Ascending aorta (tissue), 2 donors: Measurements from ENCODE around the gene SMIM44. TPM values are rescaled to one million over a fixed set of nuclear protein-coding genes. Genes with fewer than 3 reads are reported as not detected.

Experiments
- DNase-seq, 2 donors: peaks; one replicate each; pipeline ENCODE4 v3.0.0-alpha.2; 2019; ENCODE audit warnings: low spot score in 2 of 2
- H3K27ac ChIP-seq, 2 donors: fragments of 200-600 bp; sonication (generic); one replicate each; pipeline ENCODE4 v1.5.1; 2016 to 2017; ENCODE audit warnings: mild to moderate bottlenecking in 1 of 2
- H3K27me3 ChIP-seq: fragments of 200-600 bp; sonication (generic); one replicate; pipeline ENCODE4 v1.5.1; 2017
- H3K36me3 ChIP-seq, 2 donors: fragments of 200-600 bp; sonication (generic); one replicate each; pipeline ENCODE4 v1.5.1; 2016
- H3K4me1 ChIP-seq, 2 donors: fragments of 200-600 bp; sonication (generic); one replicate each; pipeline ENCODE4 v1.5.1; 2016 to 2017; ENCODE audit warnings: mild to moderate bottlenecking in 1 of 2
- H3K4me3 ChIP-seq, 2 donors: fragments of 200-600 bp; sonication (generic); one replicate each; pipeline ENCODE4 v1.5.1; 2016 to 2017; ENCODE audit warnings: mild to moderate bottlenecking in 1 of 2
- H3K9me3 ChIP-seq, 2 donors: fragments of 200-600 bp; sonication (generic); one replicate each; pipeline ENCODE4 v1.5.1; 2016
- CTCF ChIP-seq, 3 experiments: fragments of 200-600 bp in 2 of 3; fragments of 450-650 bp in 1 of 3; sonication (generic) in 2 of 3; IDR thresholded peaks; one replicate each; pipeline ENCODE4 v1.5.1; 2016 to 2019; ENCODE audit warnings: antibody characterized with exemption in 3 of 3, mild to moderate bottlenecking in 1 of 3, moderate library complexity in 1 of 3
- intact Hi-C: fragments of 100-400 bp; cut with DNase I; formaldehyde crosslinking; loops from one replicate; pipeline ENCODE4 v1.15.1; 2023
- total RNA-seq: library from RNA; depleted of rRNA; stranded (reverse); fragments of >200 nt; gene quantifications from one replicate; pipeline ENCODE4 v1.1.0, GENCODE V29; 2016

The SMIM44 gene
- total RNA-seq, 1 donor from 2014 or later = not detected

- Histone ChIP-seq H3K4me1 (peaks cover 0 to 13% of the 10 kb centered on the region in 2 donors), H3K27ac (no peak overlapping the region), H3K27me3 (no peaks in the 10 kb centered on the region), H3K36me3 (peaks cover 46 to 51% of the 10 kb centered on the region in 2 donors), H3K9me3 (no peaks in the 10 kb centered on the region), H3K4me3 (no peak overlapping the region)
- intact Hi-C loops = no loop called here
- no peak for DNase-seq
- no peak for TF ChIP-seq CTCF (IDR thresholded peaks at IDR 0.05)
Measured at GRCh38 chr19:3496392-3497273, 13.4 kb upstream of the SMIM44 start.

DNA sequence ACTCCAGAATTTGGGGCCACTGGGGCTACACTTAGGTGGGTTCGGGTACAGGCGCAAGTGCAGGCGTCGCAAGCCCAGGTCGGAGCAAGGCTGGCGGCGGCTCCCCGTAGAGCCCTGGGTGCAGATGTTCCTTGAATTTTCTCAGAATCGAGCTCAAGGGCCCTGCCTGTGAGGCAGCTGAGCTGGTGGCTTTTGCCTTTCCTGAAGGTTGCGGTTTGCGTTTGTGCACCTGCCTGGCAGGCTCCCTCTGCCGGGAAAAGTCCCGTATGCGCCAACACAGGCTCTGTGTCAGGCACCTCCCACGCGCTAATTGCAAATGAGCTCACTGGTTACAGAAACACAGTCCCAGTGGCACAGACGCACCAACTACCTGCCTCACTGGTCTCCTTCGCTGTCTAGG lies 11.3 kb upstream of the SMIM44 start:
- Histone ChIP-seq H3K36me3 (peaks cover 59 to 65% of the 10 kb centered on the region in 2 donors), H3K27ac (no peak overlapping the region), H3K27me3 (no peaks in the 10 kb centered on the region), H3K4me3 (no peak overlapping the region), H3K9me3 (no peaks in the 10 kb centered on the region), H3K4me1 (peaks cover 0 to 5% of the 10 kb centered on the region in 2 donors)
- no peak for TF ChIP-seq CTCF (IDR thresholded peaks at IDR 0.05)
- intact Hi-C loops = no loop called here
- no peak for DNase-seq

DNA sequence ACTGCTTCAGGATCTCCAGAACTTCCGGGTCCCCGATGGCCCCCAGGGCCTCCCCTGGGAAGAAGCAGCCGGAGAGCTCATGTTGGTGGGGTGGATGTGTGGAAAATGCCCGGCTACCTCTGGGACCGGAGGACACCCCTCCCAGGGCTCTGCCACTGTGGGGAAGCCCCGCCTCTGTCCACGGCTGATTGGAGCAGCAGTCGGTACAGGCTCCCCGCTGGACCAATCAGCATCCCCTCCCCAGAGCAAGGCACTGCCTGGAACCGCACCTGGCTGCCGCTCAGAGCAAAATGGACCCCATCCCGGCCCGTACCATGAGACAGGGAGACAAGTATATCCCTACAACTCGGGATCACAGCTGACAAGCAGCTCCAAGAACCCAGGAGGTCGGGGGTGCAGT lies 10.8 kb upstream of the SMIM44 start:
- Histone ChIP-seq H3K9me3 (no peaks in the 10 kb centered on the region), H3K36me3 (peaks cover 59 to 65% of the 10 kb centered on the region in 2 donors), H3K4me3 (no peak overlapping the region), H3K4me1 (peaks cover 0 to under 1% of the 10 kb centered on the region in 2 donors), H3K27me3 (no peaks in the 10 kb centered on the region), H3K27ac (no peak overlapping the region)
- no peak for TF ChIP-seq CTCF (IDR thresholded peaks at IDR 0.05)
- intact Hi-C loops = no loop called here
- no peak for DNase-seq

DNA sequence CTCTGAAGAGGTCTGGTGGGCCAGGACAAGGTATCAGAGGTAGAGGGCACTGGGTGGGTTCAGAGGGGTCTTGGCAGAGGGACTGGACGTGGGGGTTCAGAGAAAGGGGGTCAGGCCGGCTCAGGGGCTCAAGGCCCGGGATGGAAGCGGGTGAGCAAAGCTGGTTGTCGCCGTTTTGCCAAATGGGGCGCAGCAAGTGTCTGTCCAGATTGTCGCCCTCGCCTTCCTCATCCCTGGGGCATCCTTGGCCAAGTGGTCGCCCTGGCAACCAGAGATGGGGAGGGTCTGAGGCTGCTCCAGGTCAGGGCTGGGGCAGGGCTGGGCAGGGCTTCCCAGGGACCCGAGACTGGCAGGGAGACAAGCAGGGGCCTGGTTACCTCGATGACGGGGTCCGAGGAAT lies 10.4 kb upstream of the SMIM44 start:
- Histone ChIP-seq H3K4me3 (no peak overlapping the region), H3K9me3 (no peaks in the 10 kb centered on the region), H3K36me3 (peaks cover 59 to 65% of the 10 kb centered on the region in 2 donors), H3K27me3 (no peaks in the 10 kb centered on the region), H3K27ac (no peak overlapping the region), H3K4me1 (no peaks in the 10 kb centered on the region)
- intact Hi-C loops = no loop called here
- no peak for DNase-seq
- TF ChIP-seq CTCF (IDR thresholded peaks at IDR 0.05) = no peak

DNA sequence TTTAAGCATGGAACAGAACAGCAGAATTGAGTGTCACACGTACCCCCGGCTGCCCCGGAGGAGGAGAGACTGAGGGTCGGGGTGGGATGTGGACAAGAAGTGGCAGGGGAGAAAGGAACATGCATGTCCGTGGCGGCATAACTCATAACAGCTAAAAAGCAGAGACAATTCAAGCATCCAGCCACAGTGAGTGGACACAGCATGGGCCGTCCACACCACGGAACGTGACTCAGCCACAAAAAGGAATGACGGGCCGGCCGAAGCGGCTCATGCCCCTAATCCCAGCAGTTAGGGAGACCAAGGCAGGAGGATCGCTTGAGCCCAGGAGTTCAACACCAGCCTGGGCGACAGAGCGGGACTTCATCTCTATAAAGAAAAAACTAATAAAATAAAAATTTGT lies 9.7 kb upstream of the SMIM44 start:
- Histone ChIP-seq H3K36me3 (peaks cover 59 to 65% of the 10 kb centered on the region in 2 donors), H3K4me3 (no peak overlapping the region), H3K27me3 (no peaks in the 10 kb centered on the region), H3K27ac (no peak overlapping the region), H3K9me3 (no peaks in the 10 kb centered on the region), H3K4me1 (no peaks in the 10 kb centered on the region)
- DNase-seq = no peak
- intact Hi-C loops = no loop called here
- TF ChIP-seq CTCF (IDR thresholded peaks at IDR 0.05) = no peak
